Hematopoietic multipotent progenitor cell treated with erythropoietin and hydrocortisone succinate and interleukin-3 and kit ligand, for 17 days (in vitro differentiated cells): ENCODE measurements around the gene RPRD1B.

Experiments
- DNase-seq: peaks from one replicate; pipeline ENCODE4 v3.0.0-alpha.2; 2015; ENCODE audit warnings: low spot score

RPRD1B gene

GRCh38 chr20:38033330-38034107 is at the start of gene RPRD1B, which contains the start of gene TTI1:
TSS of gene RPRD1B (plus strand) at chr20:38033746. CDS start at chr20:38033948, 202 bp downstream.
TSS of gene TTI1 (minus strand) at chr20:38033456. CDS start at chr20:38013816, 19,640 bp downstream.
- DNase-seq = peak; percentile 92

GRCh38 chr20:37984018-37984785 is 49.3 kb upstream of the RPRD1B start:
- no peak for DNase-seq

- DNase-seq = no peak
These were observed 47.3 kb upstream of the RPRD1B start for GRCh38 chr20:37986044-37986858.

- no peak for DNase-seq
These were observed 46.5 kb upstream of the RPRD1B start for GRCh38 chr20:37986873-37987601.

GRCh38 chr20:37987602-37988290 is 45.8 kb upstream of the RPRD1B start:
- peak; percentile 54 for DNase-seq

- DNase-seq = no peak
These were observed 45.1 kb upstream of the RPRD1B start for GRCh38 chr20:37988306-37988954.

GRCh38 chr20:37989601-37990295 is 43.8 kb upstream of the RPRD1B start:
- DNase-seq = no peak

- no peak for DNase-seq
These were observed 42.9 kb upstream of the RPRD1B start for GRCh38 chr20:37990571-37991151.

- no peak for DNase-seq
These were observed 42.2 kb upstream of the RPRD1B start for GRCh38 chr20:37991157-37991866.

GRCh38 chr20:37991908-37992307 is 41.6 kb upstream of the RPRD1B start:
- DNase-seq = no peak

- peak; percentile 31 for DNase-seq
These were observed 40.6 kb upstream of the RPRD1B start for GRCh38 chr20:37992802-37993409.

GRCh38 chr20:37994512-37994911 is 39.0 kb upstream of the RPRD1B start:
- DNase-seq = no peak

GRCh38 chr20:37995856-37996605 is 37.5 kb upstream of the RPRD1B start:
- DNase-seq = no peak

- DNase-seq = no peak
These were observed 36.0 kb upstream of the RPRD1B start for GRCh38 chr20:37997516-37997915.

- no peak for DNase-seq
These were observed 33.9 kb upstream of the RPRD1B start for GRCh38 chr20:37999526-38000263.

GRCh38 chr20:38000293-38000692 is 33.3 kb upstream of the RPRD1B start:
- DNase-seq = no peak
